DOHH2 (cell line): ENCODE measurements around the gene KYAT1.

Experiments used
- EZH2phosphoT487 ChIP-seq: fragments of 200-600 bp; sonication (generic); IDR thresholded peaks from 2 replicates; pipeline ENCODE4 v1.6.1; 2017; ENCODE audit warnings: borderline replicate concordance, mild to moderate bottlenecking, antibody characterized with exemption, low read length, moderate library complexity, mixed read lengths
- TF ChIP-seq, protein P1 (sequence below): fragments of 200-600 bp; sonication (generic); IDR thresholded peaks from one replicate; pipeline ENCODE4 v1.5.1; 2014; ENCODE audit warnings: antibody characterized with exemption, mild to moderate bottlenecking, low read depth, low read length; ENCODE audit not compliant: poor library complexity, severe bottlenecking

- TF ChIP-seq, protein P1, sequence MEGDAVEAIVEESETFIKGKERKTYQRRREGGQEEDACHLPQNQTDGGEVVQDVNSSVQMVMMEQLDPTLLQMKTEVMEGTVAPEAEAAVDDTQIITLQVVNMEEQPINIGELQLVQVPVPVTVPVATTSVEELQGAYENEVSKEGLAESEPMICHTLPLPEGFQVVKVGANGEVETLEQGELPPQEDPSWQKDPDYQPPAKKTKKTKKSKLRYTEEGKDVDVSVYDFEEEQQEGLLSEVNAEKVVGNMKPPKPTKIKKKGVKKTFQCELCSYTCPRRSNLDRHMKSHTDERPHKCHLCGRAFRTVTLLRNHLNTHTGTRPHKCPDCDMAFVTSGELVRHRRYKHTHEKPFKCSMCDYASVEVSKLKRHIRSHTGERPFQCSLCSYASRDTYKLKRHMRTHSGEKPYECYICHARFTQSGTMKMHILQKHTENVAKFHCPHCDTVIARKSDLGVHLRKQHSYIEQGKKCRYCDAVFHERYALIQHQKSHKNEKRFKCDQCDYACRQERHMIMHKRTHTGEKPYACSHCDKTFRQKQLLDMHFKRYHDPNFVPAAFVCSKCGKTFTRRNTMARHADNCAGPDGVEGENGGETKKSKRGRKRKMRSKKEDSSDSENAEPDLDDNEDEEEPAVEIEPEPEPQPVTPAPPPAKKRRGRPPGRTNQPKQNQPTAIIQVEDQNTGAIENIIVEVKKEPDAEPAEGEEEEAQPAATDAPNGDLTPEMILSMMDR = no peak
- no peak for TF ChIP-seq EZH2phosphoT487
Observed at GRCh38 chr9:128906741-128907140, 25.0 kb upstream of the KYAT1 start.
